PC-3 (cell line): Measurements from ENCODE around the gene PTCHD4.

Experiments
- CTCF ChIP-seq: fragments of 300-600 bp; sonication (generic); conservative IDR thresholded peaks from 2 replicates; pipeline ENCODE4 v1.5.1; 2017; ENCODE audit warnings: antibody characterized with exemption, low read depth, mild to moderate bottlenecking, low read length
- EZH2 ChIP-seq: fragments of 300-600 bp; sonication (generic); IDR thresholded peaks from one replicate; pipeline ENCODE4 v1.6.1; 2017; ENCODE audit warnings: antibody characterized with exemption, mild to moderate bottlenecking, low read length; ENCODE audit not compliant: unreplicated experiment

- TF ChIP-seq CTCF (no peak), EZH2 (no peak)
Measured at GRCh38 chr6:48078120-48078519, 32.9 kb downstream of the PTCHD4 start.
